DMS114 treated with DMSO at 0.1 percent for 48 hours (cell line): ENCODE results near the gene SLC41A1.

ENCODE experiments used
- DNase-seq: peaks from one replicate; lab custom pipeline; 2025; ENCODE audit not compliant: unreplicated experiment; lab: John Stamatoyannopoulos, UW

The SLC41A1 gene

GRCh38 chr1:205791568-205792180 lies 21.3 kb downstream of the SLC41A1 start:
- peak; percentile 20 for DNase-seq

GRCh38 chr1:205787287-205787916 lies 25.6 kb downstream of the SLC41A1 start:
- no peak for DNase-seq

GRCh38 chr1:205786601-205787000 lies 26.4 kb downstream of the SLC41A1 start:
- no peak for DNase-seq

GRCh38 chr1:205785446-205785845 lies 27.6 kb downstream of the SLC41A1 start:
- no peak for DNase-seq

GRCh38 chr1:205783904-205784303 lies 29.1 kb downstream of the SLC41A1 start:
- no peak for DNase-seq

GRCh38 chr1:205783433-205783795 lies 29.6 kb downstream of the SLC41A1 start:
- DNase-seq = no peak

- DNase-seq = no peak
Observed at GRCh38 chr1:205782627-205783432, 30.2 kb downstream of the SLC41A1 start.

- no peak for DNase-seq
Observed at GRCh38 chr1:205780335-205780734, 32.7 kb downstream of the SLC41A1 start.

- no peak for DNase-seq
Observed at GRCh38 chr1:205777994-205778393, 35.0 kb downstream of the SLC41A1 start.

GRCh38 chr1:205775717-205776056 lies 37.3 kb downstream of the SLC41A1 start:
- DNase-seq = no peak

GRCh38 chr1:205775015-205775716 lies 37.8 kb downstream of the SLC41A1 start, which contains the start of gene RAB29:
Gene RAB29 (minus strand): TSS chr1:205775482. CDS start chr1:205774956, 526 bp downstream.
- DNase-seq = peak; percentile 80

- DNase-seq = no peak
Observed at GRCh38 chr1:205774198-205775014, 38.6 kb downstream of the SLC41A1 start.

GRCh38 chr1:205772607-205773032 lies 40.4 kb downstream of the SLC41A1 start:
- DNase-seq = no peak

- DNase-seq = no peak
Observed at GRCh38 chr1:205770618-205771017, 42.4 kb downstream of the SLC41A1 start.

GRCh38 chr1:205769641-205770365 lies 43.2 kb downstream of the SLC41A1 start:
- no peak for DNase-seq

- no peak for DNase-seq
Observed at GRCh38 chr1:205767248-205767647, 45.8 kb downstream of the SLC41A1 start.

- no peak for DNase-seq
Observed at GRCh38 chr1:205766570-205766969, 46.4 kb downstream of the SLC41A1 start.

GRCh38 chr1:205766038-205766437 lies 47.0 kb downstream of the SLC41A1 start:
- DNase-seq = no peak

- no peak for DNase-seq
Observed at GRCh38 chr1:205764578-205764977, 48.4 kb downstream of the SLC41A1 start.

GRCh38 chr1:205763980-205764379 lies 49.0 kb downstream of the SLC41A1 start:
- no peak for DNase-seq
